A549 treated with CORT108297 at 1 μM for 4 hours (cell line): ENCODE results near the gene GP1BB. TPM values are rescaled to one million over a fixed set of nuclear protein-coding genes. Genes with fewer than 3 reads are reported as not detected.

Source experiments
- total RNA-seq: library from RNA; stranded (reverse); fragments of 200-300 nt; extraction: Qiagen RNA extraction; gene quantifications from 5 replicates; pipeline ENCODE4 v1.2.3, GENCODE V29; 2022

Gene GP1BB
- 0.28 to 1.8 TPM (median 1.6 TPM) in 5 replicates for total RNA-seq

GRCh38 chr22:19723232-19723982, at the start of gene GP1BB:
TSS of gene GP1BB (plus strand) at chr22:19723539. CDS start at chr22:19723570, 31 bp downstream.

GRCh38 chr22:19714312-19715187, 8.8 kb upstream of the GP1BB start, which contains the start of gene SEPTIN5:
TSS of gene SEPTIN5 (plus strand) at chr22:19714503. CDS start at chr22:19714589, 86 bp downstream.

GRCh38 chr22:19760058-19760950, 37.0 kb downstream of the GP1BB start, which contains the start of gene TBX1:
TSS of gene TBX1 (plus strand) at chr22:19760778. CDS start at chr22:19760844, 66 bp downstream.

Other genes with a start within 250 kb of the GP1BB start
- 92.8 to 101 TPM (median 98.1 TPM) in 5 replicates for gene UFD1, start 244.3 kb upstream of the GP1BB start, total RNA-seq
- gene CDC45, start 243.6 kb upstream of the GP1BB start, total RNA-seq: 23.9 to 27.7 TPM (median 24.8 TPM) in 5 replicates
- gene CLDN5, start 199.1 kb upstream of the GP1BB start, total RNA-seq: not detected in 5 replicates
- gene SEPTIN5, start 9.0 kb upstream of the GP1BB start, total RNA-seq: 7.7 to 10.7 TPM (median 10.2 TPM) in 5 replicates
- gene TBX1, start 37.2 kb downstream of the GP1BB start, total RNA-seq: 3.0 to 5.2 TPM (median 5.0 TPM) in 5 replicates
- 14.8 to 20.8 TPM (median 18.0 TPM) in 5 replicates for gene GNB1L, start 131.3 kb downstream of the GP1BB start, total RNA-seq
- 5.4 to 8.8 TPM (median 8.2 TPM) in 5 replicates for gene RTL10, start 131.3 kb downstream of the GP1BB start, total RNA-seq
- 129 to 173 TPM (median 170 TPM) in 5 replicates for gene COMT, start 218.2 kb downstream of the GP1BB start, total RNA-seq
- 31.7 to 43.9 TPM (median 37.4 TPM) in 5 replicates for gene TXNRD2, start 218.3 kb downstream of the GP1BB start, total RNA-seq